ENCODE measurements around the gene THADA.

THADA gene

DNA sequence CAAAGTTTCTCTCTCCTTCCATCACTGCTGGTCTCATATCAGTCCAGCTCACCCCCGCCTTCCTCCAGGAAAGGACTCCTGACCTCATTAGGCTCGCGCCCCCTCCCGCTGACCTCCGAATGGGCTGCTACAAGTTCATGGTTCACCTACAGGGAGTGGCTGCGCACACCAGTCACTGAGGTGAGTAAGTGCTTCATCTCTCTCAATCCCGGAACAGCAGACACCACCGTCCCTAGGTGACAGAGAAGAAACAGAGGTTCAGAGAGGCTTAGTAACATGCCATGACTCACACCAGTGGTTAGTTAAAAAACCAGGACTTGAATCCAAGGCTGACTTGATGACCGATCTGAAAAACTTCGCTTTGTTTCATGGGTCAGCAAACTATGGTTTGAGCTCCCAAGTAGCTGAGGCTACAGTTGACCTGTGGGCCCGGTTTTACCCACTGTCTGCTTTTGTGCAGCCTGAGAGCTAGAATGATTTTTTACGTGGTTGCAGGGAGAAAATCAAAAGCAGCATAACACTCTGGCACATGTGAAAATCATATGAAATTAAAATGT lies 411.4 kb downstream of the THADA start:
- Histone ChIP-seq H3K27me3 (ENCODE audit: low read depth, low read length) (no peaks in the 10 kb centered on the region), H3K9me3 (ENCODE audit: insufficient read depth, low read length) (no peaks in the 10 kb centered on the region), H3K4me3 (ENCODE audit: low read length) (no peak overlapping the region), H4K20me1 (ENCODE audit: insufficient read depth, low read length) (no peaks in the 10 kb centered on the region), H3K79me2 (ENCODE audit: low read length) (no peaks in the 10 kb centered on the region), H3K9ac (ENCODE audit: low read length) (no peak overlapping the region), H3K4me2 (ENCODE audit: low read length) (no peak overlapping the region), H2AFZ (ENCODE audit: low read depth, low read length) (no peak overlapping the region), H3K36me3 (replicated peaks; ENCODE audit: low read depth, low read length) (no peaks in the 10 kb centered on the region), H3K27ac (ENCODE audit: low read length) (no peak overlapping the region), H3K4me1 (ENCODE audit: low read length) (peaks cover 7% of the 10 kb centered on the region)
- TF ChIP-seq, protein P1, sequence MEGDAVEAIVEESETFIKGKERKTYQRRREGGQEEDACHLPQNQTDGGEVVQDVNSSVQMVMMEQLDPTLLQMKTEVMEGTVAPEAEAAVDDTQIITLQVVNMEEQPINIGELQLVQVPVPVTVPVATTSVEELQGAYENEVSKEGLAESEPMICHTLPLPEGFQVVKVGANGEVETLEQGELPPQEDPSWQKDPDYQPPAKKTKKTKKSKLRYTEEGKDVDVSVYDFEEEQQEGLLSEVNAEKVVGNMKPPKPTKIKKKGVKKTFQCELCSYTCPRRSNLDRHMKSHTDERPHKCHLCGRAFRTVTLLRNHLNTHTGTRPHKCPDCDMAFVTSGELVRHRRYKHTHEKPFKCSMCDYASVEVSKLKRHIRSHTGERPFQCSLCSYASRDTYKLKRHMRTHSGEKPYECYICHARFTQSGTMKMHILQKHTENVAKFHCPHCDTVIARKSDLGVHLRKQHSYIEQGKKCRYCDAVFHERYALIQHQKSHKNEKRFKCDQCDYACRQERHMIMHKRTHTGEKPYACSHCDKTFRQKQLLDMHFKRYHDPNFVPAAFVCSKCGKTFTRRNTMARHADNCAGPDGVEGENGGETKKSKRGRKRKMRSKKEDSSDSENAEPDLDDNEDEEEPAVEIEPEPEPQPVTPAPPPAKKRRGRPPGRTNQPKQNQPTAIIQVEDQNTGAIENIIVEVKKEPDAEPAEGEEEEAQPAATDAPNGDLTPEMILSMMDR (IDR thresholded peaks at IDR 0.05; ENCODE audit: low read depth, low read length), result no peak
- no peak for TF ChIP-seq EZH2phosphoT487 (IDR thresholded peaks at IDR 0.05; ENCODE audit: low read depth)

DNA sequence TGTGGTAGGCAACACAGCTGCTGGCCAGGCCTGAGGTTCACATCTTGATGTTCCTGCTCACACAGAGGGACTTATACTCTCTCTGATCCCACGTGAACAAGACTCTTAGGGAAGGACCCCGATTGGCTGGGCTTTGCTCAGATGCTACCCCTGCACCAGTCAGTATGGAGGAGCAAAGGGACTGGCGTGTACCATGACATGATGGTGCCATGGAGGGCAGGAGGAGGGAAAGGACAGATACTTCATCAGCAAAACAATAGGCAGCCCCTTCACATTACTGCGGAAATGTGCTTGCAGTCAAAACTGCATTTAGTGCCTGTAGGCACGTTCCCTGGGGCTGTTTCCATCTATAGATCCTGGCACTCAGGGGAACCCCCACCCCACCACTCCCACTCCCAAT lies 412.1 kb downstream of the THADA start:
- H3K27me3 ChIP-seq (ENCODE audit: low read depth, low read length), result no peaks in the 10 kb centered on the region
- H3K27ac ChIP-seq (ENCODE audit: low read length), result no peak overlapping the region
- H3K36me3 ChIP-seq (replicated peaks; ENCODE audit: low read depth, low read length), result no peaks in the 10 kb centered on the region
- no peak overlapping the region for H2AFZ ChIP-seq (ENCODE audit: low read depth, low read length)
- H3K4me2 ChIP-seq (ENCODE audit: low read length), result no peak overlapping the region
- H3K4me1 ChIP-seq (ENCODE audit: low read length), result peaks cover 7% of the 10 kb centered on the region
- H3K9me3 ChIP-seq (ENCODE audit: insufficient read depth, low read length), result no peaks in the 10 kb centered on the region
- H3K79me2 ChIP-seq (ENCODE audit: low read length), result no peaks in the 10 kb centered on the region
- H4K20me1 ChIP-seq (ENCODE audit: insufficient read depth, low read length), result no peaks in the 10 kb centered on the region
- H3K4me3 ChIP-seq (ENCODE audit: low read length), result no peak overlapping the region
- no peak overlapping the region for H3K9ac ChIP-seq (ENCODE audit: low read length)
- TF ChIP-seq EZH2phosphoT487 (IDR thresholded peaks at IDR 0.05; ENCODE audit: low read depth), result no peak
- TF ChIP-seq, protein P1 (IDR thresholded peaks at IDR 0.05; ENCODE audit: low read depth, low read length), result no peak

DNA sequence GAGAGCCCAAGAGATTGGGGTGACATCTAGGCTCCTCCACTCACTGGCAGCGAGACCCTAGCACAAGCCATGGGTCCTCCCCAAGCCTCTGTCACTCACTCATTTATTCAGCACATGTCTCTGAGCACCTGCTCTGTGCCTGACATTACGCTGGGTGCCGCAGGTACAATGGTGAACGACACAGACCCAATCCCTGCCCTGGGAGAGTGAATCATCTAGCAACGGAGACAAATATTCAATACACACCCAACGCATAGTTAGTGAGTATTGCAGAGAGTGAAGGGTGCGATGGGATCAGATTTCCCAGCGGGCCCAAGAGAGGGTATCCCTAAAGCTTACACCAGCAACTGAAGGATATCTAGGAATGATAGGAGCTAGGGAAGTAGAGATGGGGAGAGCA lies 414.9 kb downstream of the THADA start:
- Histone ChIP-seq H3K9ac (ENCODE audit: low read length) (no peak overlapping the region), H3K4me1 (ENCODE audit: low read length) (peaks cover 14% of the 10 kb centered on the region), H4K20me1 (ENCODE audit: insufficient read depth, low read length) (no peaks in the 10 kb centered on the region), H3K4me2 (ENCODE audit: low read length) (no peak overlapping the region), H3K9me3 (ENCODE audit: insufficient read depth, low read length) (no peaks in the 10 kb centered on the region), H3K27me3 (ENCODE audit: low read depth, low read length) (no peaks in the 10 kb centered on the region), H3K27ac (ENCODE audit: low read length) (no peak overlapping the region), H3K79me2 (ENCODE audit: low read length) (no peaks in the 10 kb centered on the region), H2AFZ (ENCODE audit: low read depth, low read length) (no peak overlapping the region), H3K4me3 (ENCODE audit: low read length) (no peak overlapping the region), H3K36me3 (replicated peaks; ENCODE audit: low read depth, low read length) (no peaks in the 10 kb centered on the region)
- TF ChIP-seq EZH2phosphoT487 (IDR thresholded peaks at IDR 0.05; ENCODE audit: low read depth), result no peak
- TF ChIP-seq, protein P1 (IDR thresholded peaks at IDR 0.05; ENCODE audit: low read depth, low read length), result no peak
